ENCODE data around the gene EPB41L4B.

DNA sequence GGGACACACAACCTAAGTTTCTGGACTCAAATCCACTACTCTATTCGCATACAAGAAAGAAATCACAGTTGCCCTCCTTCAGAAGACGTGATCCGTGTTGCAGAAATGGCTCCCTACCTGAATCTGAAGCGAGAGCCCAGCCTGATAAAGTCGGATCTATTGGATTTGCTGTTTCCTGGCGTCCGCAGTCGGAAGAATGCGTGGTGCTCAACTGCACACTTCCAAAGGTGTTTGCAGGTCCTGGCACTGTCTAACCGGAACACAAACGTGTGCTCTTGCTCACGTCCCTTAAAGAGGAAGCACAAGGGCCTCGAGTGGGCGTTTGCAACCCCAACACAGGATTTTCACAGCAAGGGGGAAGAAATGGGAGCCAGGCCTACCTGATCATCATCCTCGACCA, 65.5 kb downstream of the EPB41L4B start:
- TF ChIP-seq POU2F2 (IDR thresholded peaks at IDR 0.05; ENCODE audit: low read depth, low read length) = no peak
- TF ChIP-seq POLR2A (IDR thresholded peaks at IDR 0.05; ENCODE audit: low read depth, low read length) = no peak
- no peak for TF ChIP-seq TAF1 (IDR thresholded peaks at IDR 0.05; ENCODE audit: low read depth, low read length)
- TF ChIP-seq POLR2AphosphoS5 (IDR thresholded peaks at IDR 0.05; ENCODE audit: low read depth, low read length) = no peak

Data from GM12891 (cell line).